Small intestine (tissue), 7 donors: ENCODE measurements around the gene EPM2A. TPM values are rescaled to one million over a fixed set of nuclear protein-coding genes. Genes with fewer than 3 reads are reported as not detected.

Experiments used
- DNase-seq, 2 donors: peaks; one replicate each; pipeline versions ENCODE4 v3.0.0 to v3.0.0-alpha.2; 2013
- FAIRE-seq: peaks from 2 replicates; lab custom pipeline; 2012; peaks lifted over from hg19 to GRCh38; lab: Jason Lieb, UNC
- H3K27ac ChIP-seq, 3 donors: one replicate each; pipeline ENCODE4 v1.5.1; 2013; ENCODE audit warnings: low read length in 2 of 3, mild to moderate bottlenecking in 2 of 3, control low read depth in 1 of 3, inconsistent platforms in 1 of 3, low read depth in 1 of 3, moderate library complexity in 1 of 3
- H3K27me3 ChIP-seq, 3 donors: one replicate each; pipeline ENCODE4 v1.6.1; 2013; ENCODE audit warnings: low read length in 3 of 3, inconsistent platforms in 1 of 3; ENCODE audit not compliant: control insufficient read depth in 3 of 3, insufficient read depth in 3 of 3
- H3K36me3 ChIP-seq, 3 donors: one replicate each; pipeline ENCODE4 v1.6.1; 2013; ENCODE audit warnings: low read length in 3 of 3, inconsistent platforms in 1 of 3, low read depth in 1 of 3, mild to moderate bottlenecking in 1 of 3, moderate library complexity in 1 of 3; ENCODE audit not compliant: control insufficient read depth in 3 of 3, insufficient read depth in 2 of 3
- H3K4me1 ChIP-seq, 3 donors: one replicate each; pipeline ENCODE4 v1.6.1; 2013; ENCODE audit warnings: low read length in 2 of 3, inconsistent platforms in 1 of 3, low read depth in 1 of 3, mild to moderate bottlenecking in 1 of 3, moderate library complexity in 1 of 3; ENCODE audit not compliant: control insufficient read depth in 3 of 3, insufficient read depth in 2 of 3
- H3K4me3 ChIP-seq, 3 donors: one replicate each; pipeline ENCODE4 v1.5.1; 2013; ENCODE audit warnings: low read length in 3 of 3, control low read depth in 1 of 3, inconsistent platforms in 1 of 3, low read depth in 1 of 3, mild to moderate bottlenecking in 1 of 3, moderate library complexity in 1 of 3
- H3K9me3 ChIP-seq, 2 donors: one replicate each; pipeline ENCODE4 v1.6.1; 2013; ENCODE audit warnings: low read depth in 1 of 2, low read length in 1 of 2; ENCODE audit not compliant: control insufficient read depth in 2 of 2, insufficient read depth in 1 of 2
- WGBS, 3 donors: extraction: QIAGEN DNeasy Blood & Tissue Kit; methylation state at CpG; one replicate each; pipeline ENCODE4 v1.1.7; 2013; 5-methylcytosine and 5-hydroxymethylcytosine counted together
- polyA plus RNA-seq, 4 donors: library from polyadenylated mRNA; stranded (reverse) in 3 of 4; unstranded in 1 of 4; fragments of 200-250 nt in 3 of 4; fragments of 120-200 nt in 1 of 4; gene quantifications; one replicate each; pipeline versions ENCODE4 v1.2.1 to v1.2.3, GENCODE V29; 2013
- donor health status: healthy with polysubstance abuse.
- donor health status: control.
- donor health status: control.
- donor health status: Bipolar disorder and iron deficiency.
- donor health status: healthy.

The EPM2A gene
- polyA plus RNA-seq, 4 donors, result 1.8 to 6.5 (median 2.6) TPM

DNA sequence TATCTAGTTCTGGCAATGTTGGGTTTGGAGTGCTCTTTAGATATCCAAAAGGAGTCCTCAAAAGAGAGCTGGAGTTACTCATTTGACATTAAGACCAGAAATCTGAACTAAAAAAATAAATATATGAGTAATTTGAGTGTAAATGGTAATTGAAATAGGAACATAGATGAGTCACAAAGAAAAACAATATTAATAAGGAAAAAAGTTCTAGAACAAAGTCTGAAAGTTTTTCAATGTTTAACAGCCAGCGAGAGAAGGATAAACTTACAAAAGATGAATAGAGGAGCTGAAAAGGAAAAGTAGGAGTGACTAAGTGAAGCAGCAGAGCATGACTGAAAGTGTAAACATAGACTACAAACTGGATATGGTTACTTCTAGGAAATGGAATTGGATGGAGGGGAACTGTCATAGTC is 46.8 kb downstream of the EPM2A start:
- H3K4me3 ChIP-seq, result no peak overlapping the region
- H3K36me3 ChIP-seq, result peaks cover 0 to under 1% (median 0%) of the 10 kb centered on the region in 3 donors
- FAIRE-seq (no peak), DNase-seq (no peak)
- no peak overlapping the region for H3K27ac ChIP-seq
- H3K27me3 ChIP-seq, result no peaks in the 10 kb centered on the region
- H3K4me1 ChIP-seq, result no peaks in the 10 kb centered on the region
- H3K9me3 ChIP-seq, result no peaks in the 10 kb centered on the region
- WGBS, 3 donors, result 66 to 88% (median 84%) methylated on average over 1 of the region's 1 CpG

GRCh38 chr6:145685932-145686331 is 49.4 kb downstream of the EPM2A start:
- Histone ChIP-seq H3K4me3 (no peak overlapping the region), H3K27me3 (no peaks in the 10 kb centered on the region), H3K4me1 (no peaks in the 10 kb centered on the region), H3K27ac (no peak overlapping the region), H3K36me3 (peaks cover 0 to 2% (median 0%) of the 10 kb centered on the region in 3 donors), H3K9me3 (peaks cover 0 to 2% of the 10 kb centered on the region in 2 donors)
- 71 to 84% (median 84%) methylated on average over 2 of the region's 2 CpGs for WGBS, 3 donors
- FAIRE-seq (no peak), DNase-seq (no peak)

DNA sequence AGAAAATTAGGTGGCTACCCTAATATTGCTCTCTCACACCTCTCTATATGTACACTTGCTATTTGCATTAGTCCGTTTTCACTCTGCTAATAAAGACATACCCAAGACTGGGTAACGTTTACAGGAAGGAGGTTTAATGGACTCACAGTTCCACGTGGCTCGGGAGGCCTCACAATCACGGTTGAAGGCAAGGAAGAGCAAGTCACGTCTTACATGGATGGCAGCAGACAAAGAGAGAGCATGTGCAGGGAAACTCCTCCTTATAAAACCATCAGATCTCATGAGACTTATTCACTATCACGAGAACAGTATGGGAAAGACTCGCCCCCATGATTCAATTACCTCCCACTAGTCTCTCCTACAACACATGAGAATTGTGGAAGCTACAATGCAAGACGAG is 53.4 kb downstream of the EPM2A start:
- Histone ChIP-seq H3K4me3 (no peak overlapping the region), H3K36me3 (peaks cover 0 to 2% (median 0%) of the 10 kb centered on the region in 3 donors), H3K4me1 (no peaks in the 10 kb centered on the region), H3K27me3 (no peaks in the 10 kb centered on the region), H3K27ac (no peak overlapping the region), H3K9me3 (peaks cover 0 to 7% of the 10 kb centered on the region in 2 donors)
- no peak for DNase-seq
- no peak for FAIRE-seq
- 83 to 91% (median 88%) methylated on average over 9 of the region's 9 CpGs for WGBS, 3 donors

DNA sequence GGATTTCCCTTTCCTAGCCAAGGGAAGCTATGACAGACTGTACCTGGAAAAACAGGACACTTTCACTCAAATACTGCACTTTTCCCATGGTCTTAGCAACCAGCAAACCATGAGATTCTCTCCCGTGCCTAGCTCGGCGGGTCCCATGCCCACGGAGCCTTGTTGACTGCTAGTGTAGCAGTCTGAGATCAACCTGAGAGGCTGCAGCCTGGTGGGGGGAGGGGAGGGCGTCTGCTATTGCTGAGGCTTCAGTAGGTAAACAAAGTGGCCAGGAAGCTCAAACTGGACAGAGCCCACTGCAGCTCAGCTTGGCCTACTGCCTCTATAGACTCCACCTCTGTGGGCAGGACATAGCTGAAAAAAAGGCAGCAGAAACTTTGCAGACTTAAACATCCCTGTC is 61.8 kb downstream of the EPM2A start:
- DNase-seq (no peak), FAIRE-seq (no peak)
- H3K9me3 ChIP-seq, result peaks cover 0 to 5% of the 10 kb centered on the region in 2 donors
- 87 to 90% (median 89%) methylated on average over 5 of the region's 5 CpGs for WGBS, 3 donors
- no peak overlapping the region for H3K27ac ChIP-seq
- H3K4me3 ChIP-seq, result no peak overlapping the region
- H3K4me1 ChIP-seq, result no peaks in the 10 kb centered on the region
- no peaks in the 10 kb centered on the region for H3K36me3 ChIP-seq
- H3K27me3 ChIP-seq, result no peaks in the 10 kb centered on the region

- WGBS, 3 donors, result 48 to 73% (median 55%) methylated on average over 1 of the region's 1 CpG
- Histone ChIP-seq H3K9me3 (no peaks in the 10 kb centered on the region), H3K27ac (no peak overlapping the region), H3K4me3 (no peak overlapping the region), H3K27me3 (no peaks in the 10 kb centered on the region), H3K36me3 (no peaks in the 10 kb centered on the region), H3K4me1 (no peaks in the 10 kb centered on the region)
- DNase-seq, result no peak
- FAIRE-seq, result no peak
Measured at GRCh38 chr6:145670311-145670710, 65.0 kb downstream of the EPM2A start.

GRCh38 chr6:145669627-145670034 is 65.7 kb downstream of the EPM2A start:
- Histone ChIP-seq H3K9me3 (no peaks in the 10 kb centered on the region), H3K27ac (no peak overlapping the region), H3K27me3 (no peaks in the 10 kb centered on the region), H3K4me1 (no peaks in the 10 kb centered on the region), H3K4me3 (no peak overlapping the region), H3K36me3 (no peaks in the 10 kb centered on the region)
- DNase-seq (no peak), FAIRE-seq (no peak)
- 77 to 95% (median 80%) methylated on average over 2 of the region's 2 CpGs for WGBS, 3 donors

GRCh38 chr6:145668844-145669243 is 66.5 kb downstream of the EPM2A start:
- no peak for DNase-seq
- no peaks in the 10 kb centered on the region for H3K4me1 ChIP-seq
- H3K36me3 ChIP-seq, result no peaks in the 10 kb centered on the region
- FAIRE-seq, result no peak
- H3K27me3 ChIP-seq, result no peaks in the 10 kb centered on the region
- no peaks in the 10 kb centered on the region for H3K9me3 ChIP-seq
- 73 to 82% (median 81%) methylated on average over 1 of the region's 1 CpG for WGBS, 3 donors
- H3K27ac ChIP-seq, result no peak overlapping the region
- no peak overlapping the region for H3K4me3 ChIP-seq

DNA sequence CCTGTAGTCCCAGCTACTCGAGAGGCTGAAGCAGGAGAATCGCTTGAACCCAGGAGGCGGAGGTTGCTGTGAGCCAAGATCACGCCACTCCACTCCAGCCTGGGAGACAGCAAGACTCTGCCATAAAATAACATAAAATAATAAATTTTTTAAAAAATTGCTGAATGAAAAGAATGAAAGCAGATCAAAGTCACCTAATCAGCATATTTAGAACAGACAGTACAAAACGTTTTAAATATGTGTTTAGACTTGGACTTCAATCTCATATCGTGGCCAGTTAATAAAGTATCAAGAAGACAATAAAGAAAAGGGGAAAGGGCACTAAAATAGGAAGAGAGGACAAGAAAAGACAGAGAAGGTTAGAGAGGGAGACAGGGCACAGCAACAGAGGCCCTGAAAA is 74.6 kb downstream of the EPM2A start:
- no peak for FAIRE-seq
- WGBS, 3 donors, result 73 to 86% (median 74%) methylated on average over 6 of the region's 6 CpGs

DNA sequence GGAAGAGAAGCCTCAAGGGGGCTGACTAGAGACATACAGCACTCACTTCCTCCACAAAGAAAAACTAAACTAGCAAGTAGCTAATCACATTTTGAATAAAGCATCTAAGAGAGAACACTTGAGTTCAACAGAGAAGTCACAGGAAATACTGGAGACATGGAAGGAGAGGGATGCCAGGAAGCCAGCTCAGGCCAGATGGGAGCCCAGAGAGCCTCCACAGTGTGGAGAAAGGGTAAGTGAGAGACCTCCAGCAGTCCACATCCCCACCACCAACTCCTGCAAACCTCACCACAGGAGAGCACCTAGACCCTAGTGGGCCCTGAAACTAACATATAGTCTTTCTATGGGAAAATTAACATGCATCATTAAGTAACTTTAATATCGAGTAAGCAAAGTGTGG is 79.2 kb downstream of the EPM2A start:
- H3K36me3 ChIP-seq, result no peaks in the 10 kb centered on the region
- no peaks in the 10 kb centered on the region for H3K4me1 ChIP-seq
- FAIRE-seq, result no peak
- WGBS, 3 donors, result 88 to 100% (median 93%) methylated on average over 1 of the region's 1 CpG
- no peaks in the 10 kb centered on the region for H3K9me3 ChIP-seq
- no peak overlapping the region for H3K4me3 ChIP-seq
- H3K27me3 ChIP-seq, result no peaks in the 10 kb centered on the region
- H3K27ac ChIP-seq, result no peak overlapping the region
- no peak for DNase-seq

More for the DNA sequence above, 74.6 kb downstream of the EPM2A start:
- no peak for DNase-seq
- no peaks in the 10 kb centered on the region for H3K9me3 ChIP-seq
- no peaks in the 10 kb centered on the region for H3K36me3 ChIP-seq
- no peaks in the 10 kb centered on the region for H3K27me3 ChIP-seq
- no peaks in the 10 kb centered on the region for H3K4me1 ChIP-seq
- no peak overlapping the region for H3K27ac ChIP-seq
- no peak overlapping the region for H3K4me3 ChIP-seq
